ENCODE results near the gene TOR1AIP2. TPM values are rescaled to one million over a fixed set of nuclear protein-coding genes. Genes with fewer than 3 reads are reported as not detected.

Gene TOR1AIP2
- total and polyA plus RNA-seq, 2 of the 8 experiments (the other 6 are each of a cell fraction or from before 2014, with no cell fraction given): 12.1 to 75.2 TPM

- H3K4me3 ChIP-seq (ENCODE audit: extremely low read depth in 1 of 4, insufficient read depth in 2 of 4, low read depth in 3 of 4, low read length in 4 of 4): no peak overlapping the region
- no peaks in the 10 kb centered on the region for H3K23me2 ChIP-seq (ENCODE audit: low read depth, low read length)
- WGBS, 2 experiments (ENCODE audit: extremely low coverage in 1 of 2, insufficient coverage in 1 of 2, insufficient read length in 1 of 2, insufficient replicate concordance in 2 of 2, low coverage in 1 of 2, low lambda C conversion rate in 2 of 2, missing lambda C conversion rate in 1 of 2): 82% methylated on average over 8 of the region's 8 CpGs; no CpG with 5 or more reads in 1 of the 2 experiments
- no peak overlapping the region for H2BK20ac ChIP-seq (ENCODE audit: low read length)
- H2BK12ac ChIP-seq (ENCODE audit: low read depth, low read length): no peak overlapping the region
- TF ChIP-seq KDM1A (IDR thresholded peaks at IDR 0.05; ENCODE audit: borderline replicate concordance, low read length) (no peak), EGR1 (IDR thresholded peaks at IDR 0.05; ENCODE audit: borderline replicate concordance, low read depth, low read length) (no peak), SP1 (IDR thresholded peaks at IDR 0.05; ENCODE audit: low read depth, low read length) (no peak), CHD1 (IDR thresholded peaks at IDR 0.05; ENCODE audit: low read depth, low read length) (no peak), TCF12 (IDR thresholded peaks at IDR 0.05; ENCODE audit: low read depth, low read length) (no peak), RFX5 (IDR thresholded peaks at IDR 0.05; ENCODE audit: borderline replicate concordance, low read depth, low read length) (no peak), CBX8 (IDR thresholded peaks at IDR 0.05; ENCODE audit: borderline replicate concordance, low read depth, low read length) (no peak), CTBP2 (IDR thresholded peaks at IDR 0.05; ENCODE audit: borderline replicate concordance, insufficient read depth, insufficient read length, low read length) (no peak), GTF2F1 (IDR thresholded peaks at IDR 0.05; ENCODE audit: borderline replicate concordance, low read depth, low read length) (no peak), TAF1 (IDR thresholded peaks at IDR 0.05; ENCODE audit: low read depth, low read length) (no peak), ASH2L (IDR thresholded peaks at IDR 0.05; ENCODE audit: low read length) (no peak)
- DNase-seq (ENCODE audit: low read depth in 1 of 2, low spot score in 2 of 2): no peak
- no peaks in the 10 kb centered on the region for H3K79me1 ChIP-seq (ENCODE audit: low read depth, low read length)
- no peak overlapping the region for H3K14ac ChIP-seq (ENCODE audit: insufficient read length)
- H4K5ac ChIP-seq (ENCODE audit: insufficient read length, low read depth, low read length): no peak overlapping the region
- H3K56ac ChIP-seq (replicated peaks; ENCODE audit: insufficient read length, low read depth, low read length): no peak overlapping the region
- H2BK5ac ChIP-seq (ENCODE audit: low read depth, low read length): no peak overlapping the region
- no peaks in the 10 kb centered on the region for H4K20me1 ChIP-seq (replicated peaks in 1 of 2; ENCODE audit: control insufficient read depth in 1 of 2, insufficient read depth in 2 of 2, low read length in 2 of 2)
- peaks cover 0 to 12% (median 3%) of the 10 kb centered on the region in 4 experiments; a peak in 2 of 7 replicates for H3K4me1 ChIP-seq (replicated peaks in 1 of 4; ENCODE audit: control insufficient read depth in 3 of 4, insufficient read depth in 4 of 4, low read length in 3 of 4)
- no peak for FAIRE-seq
- no peak overlapping the region for H2AK5ac ChIP-seq (ENCODE audit: low read depth, low read length)
- H3K4ac ChIP-seq (replicated peaks; ENCODE audit: insufficient read length, low read depth, low read length): no peak overlapping the region
- CTCF ChIA-PET (ENCODE audit: partially characterized antibody): interaction anchor here (0.6 to 1.3 kb wide), 8 partner anchors 10 to 854 kb away, joined by 3 to 6 read pairs (median 3); no protein-coding TSS in a partner anchor
- H2BK15ac ChIP-seq (ENCODE audit: low read length): no peak overlapping the region
- no peak overlapping the region for H3K9ac ChIP-seq (replicated peaks in 1 of 4; ENCODE audit: extremely low read depth in 1 of 4, low read depth in 3 of 4, low read length in 3 of 4)
- H2BK120ac ChIP-seq (replicated peaks; ENCODE audit: low read depth, low read length): no peak overlapping the region
- POLR2A ChIA-PET (ENCODE audit: partially characterized antibody): interaction anchor here (1.3 to 1.9 kb wide), 2 partner anchors 32 to 39 kb away, joined by 3 to 4 read pairs; no protein-coding TSS in a partner anchor
- no peak overlapping the region for H4K91ac ChIP-seq (replicated peaks; ENCODE audit: insufficient read length, low read length)
- no peak overlapping the region for H3K4me2 ChIP-seq (ENCODE audit: insufficient read depth in 1 of 2, low read depth in 2 of 2, low read length in 2 of 2)
- no peaks in the 10 kb centered on the region for H3K9me3 ChIP-seq (ENCODE audit: insufficient read depth in 2 of 2, low read depth in 1 of 2, low read length in 1 of 2)
- H3K27ac ChIP-seq (ENCODE audit: low read depth, low read length): no peak overlapping the region
- no peak overlapping the region for H3K23ac ChIP-seq (ENCODE audit: insufficient read length)
- peaks cover 2 to 12% (median 9%) of the 10 kb centered on the region in 4 experiments; a peak in 4 of 8 replicates for H3K36me3 ChIP-seq (ENCODE audit: control insufficient read depth in 2 of 4, insufficient read depth in 4 of 4, low read length in 3 of 4)
- H3K79me2 ChIP-seq (ENCODE audit: control insufficient read depth in 1 of 2, insufficient read depth in 2 of 2, low read length in 2 of 2): no peaks in the 10 kb centered on the region
- H3K27me3 ChIP-seq (replicated peaks in 1 of 4; ENCODE audit: control insufficient read depth in 3 of 4, extremely low read depth in 1 of 4, insufficient read depth in 3 of 4, low read length in 3 of 4): no peaks in the 10 kb centered on the region
- H4K8ac ChIP-seq (ENCODE audit: extremely low read depth, insufficient read depth, low read length): no peak overlapping the region
- H2AFZ ChIP-seq (ENCODE audit: low read length): no peak overlapping the region
- no peak overlapping the region for H3K18ac ChIP-seq (ENCODE audit: extremely low read depth, low read length)
Observed at GRCh38 chr1:179921981-179922872, 44.6 kb upstream of the TOR1AIP2 start.

All from H1 (cell line).